ENCODE results near the gene ETNK2.
"Not testable (repeated sequence)": the region's sequence is repeated elsewhere in the genome, so short reads cannot be mapped to it uniquely, and the experiment has no call there.

The ETNK2 gene

DNA sequence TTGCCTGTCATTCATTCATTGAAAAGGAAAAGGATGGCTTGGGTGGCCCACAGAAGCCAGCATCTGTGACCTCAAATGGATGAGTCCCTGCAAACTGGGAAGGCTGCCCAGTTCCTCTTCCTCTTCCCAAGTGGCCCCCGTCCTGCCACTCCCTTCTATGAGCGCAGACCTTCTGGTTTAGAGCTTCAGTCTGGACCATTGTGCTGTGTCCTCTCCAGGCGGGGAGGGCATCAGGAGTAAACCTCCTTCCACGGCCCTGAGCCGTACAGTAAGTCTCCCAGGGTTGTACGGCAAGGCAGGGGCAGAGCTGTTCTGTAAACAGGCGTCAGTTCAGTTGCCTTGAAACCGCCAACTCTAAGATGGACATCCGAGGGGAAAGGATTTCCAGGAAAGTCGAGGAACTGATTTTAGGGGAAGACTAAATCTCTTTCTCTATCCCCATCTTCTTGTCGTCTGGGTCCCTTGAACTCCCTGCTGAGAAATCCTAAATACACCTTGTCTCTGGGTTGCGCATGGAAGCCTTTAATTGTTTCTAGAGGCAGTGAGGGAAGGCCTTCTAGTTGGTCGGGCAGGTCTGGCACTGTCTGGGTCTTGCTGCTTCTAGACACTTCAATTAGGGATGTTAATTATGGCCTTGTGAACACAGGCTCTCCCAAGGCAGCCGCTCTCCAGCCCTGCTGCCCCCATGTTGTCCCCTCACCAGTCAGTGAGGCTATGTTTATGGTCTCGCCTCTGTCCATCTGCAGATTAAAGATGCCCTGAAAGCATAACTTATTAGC lies 56.8 kb downstream of the ETNK2 start:
- no peak for DNase-seq

- no peak for DNase-seq
Measured at GRCh38 chr1:204094313-204094729, 57.5 kb downstream of the ETNK2 start.

GRCh38 chr1:204093781-204094180 lies 58.1 kb downstream of the ETNK2 start:
- DNase-seq, result no peak

DNA sequence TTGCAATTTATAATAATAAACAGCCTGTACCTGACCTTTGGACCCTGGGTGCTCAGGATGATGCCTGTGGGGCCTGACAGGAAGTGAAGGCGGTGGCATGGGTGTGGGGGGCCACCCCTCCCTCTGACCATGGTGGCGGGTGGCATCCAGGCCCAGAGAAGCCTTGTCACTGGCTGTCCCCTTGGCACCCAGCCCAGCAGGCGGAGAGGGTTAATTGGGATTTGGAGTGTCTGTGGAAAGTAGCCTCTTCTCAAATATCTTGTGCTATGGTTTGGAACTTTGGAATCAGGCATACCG lies 58.5 kb downstream of the ETNK2 start:
- DNase-seq, result no peak

- no peak for DNase-seq
Measured at GRCh38 chr1:204092632-204093420, 59.0 kb downstream of the ETNK2 start.

GRCh38 chr1:204091787-204092312 lies 60.0 kb downstream of the ETNK2 start:
- no peak for DNase-seq

- DNase-seq, result no peak
Measured at GRCh38 chr1:204091066-204091465, 60.8 kb downstream of the ETNK2 start.

- DNase-seq, result not testable (repeated sequence)
Measured at GRCh38 chr1:204090132-204090531, 61.7 kb downstream of the ETNK2 start.

- DNase-seq, result no peak
Measured at GRCh38 chr1:204089044-204089751, 62.6 kb downstream of the ETNK2 start.

DNA sequence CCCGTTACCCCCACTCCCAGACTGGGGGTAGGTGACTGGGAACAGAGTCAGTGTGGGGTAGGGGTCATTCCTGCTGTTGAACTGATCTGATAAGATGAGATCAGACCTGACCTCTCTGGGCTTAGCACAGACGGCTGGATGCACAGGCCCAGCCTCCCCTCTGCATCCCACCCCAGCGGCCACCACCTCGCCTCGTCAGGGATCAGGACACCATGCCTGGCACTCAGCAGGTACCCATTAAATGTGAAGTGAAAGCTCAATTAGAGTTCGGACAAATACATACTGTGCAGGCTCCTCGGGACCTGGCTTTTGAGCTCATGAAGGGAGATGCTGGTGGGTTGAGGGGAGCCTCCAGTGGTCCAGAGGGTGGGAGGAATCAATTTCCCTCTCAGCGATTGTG lies 63.2 kb downstream of the ETNK2 start:
- no peak for DNase-seq

DNA sequence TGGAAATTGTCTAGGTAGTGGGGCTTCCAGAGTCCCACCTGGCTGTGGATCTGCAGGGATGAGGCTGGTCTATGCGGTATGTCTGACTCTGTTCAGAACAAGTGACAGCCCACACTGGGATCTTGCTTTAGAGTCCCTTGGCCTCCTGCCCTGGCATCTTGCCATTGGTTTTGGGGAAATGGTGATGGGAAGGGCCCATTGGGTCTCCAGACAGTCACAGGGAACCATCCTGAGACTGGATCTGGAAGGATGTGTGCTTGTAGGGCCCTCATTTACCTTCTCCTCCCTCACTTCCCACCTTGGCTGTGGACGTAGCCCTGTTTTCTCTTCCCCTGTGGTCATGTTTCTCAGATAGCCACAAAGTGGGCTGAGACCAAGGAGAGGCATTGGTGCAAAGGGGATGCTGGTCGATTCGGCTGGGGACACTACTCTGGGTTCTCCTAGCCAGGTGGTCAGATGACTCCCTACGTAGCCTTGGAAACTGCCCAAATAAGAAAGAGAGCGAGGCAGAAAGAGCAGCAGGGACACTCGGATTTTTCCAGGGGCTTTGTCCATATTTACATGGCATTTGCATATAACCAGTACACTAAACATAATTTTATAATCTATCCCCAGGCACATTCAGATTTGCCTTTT lies 63.8 kb downstream of the ETNK2 start:
- DNase-seq, result no peak

DNA sequence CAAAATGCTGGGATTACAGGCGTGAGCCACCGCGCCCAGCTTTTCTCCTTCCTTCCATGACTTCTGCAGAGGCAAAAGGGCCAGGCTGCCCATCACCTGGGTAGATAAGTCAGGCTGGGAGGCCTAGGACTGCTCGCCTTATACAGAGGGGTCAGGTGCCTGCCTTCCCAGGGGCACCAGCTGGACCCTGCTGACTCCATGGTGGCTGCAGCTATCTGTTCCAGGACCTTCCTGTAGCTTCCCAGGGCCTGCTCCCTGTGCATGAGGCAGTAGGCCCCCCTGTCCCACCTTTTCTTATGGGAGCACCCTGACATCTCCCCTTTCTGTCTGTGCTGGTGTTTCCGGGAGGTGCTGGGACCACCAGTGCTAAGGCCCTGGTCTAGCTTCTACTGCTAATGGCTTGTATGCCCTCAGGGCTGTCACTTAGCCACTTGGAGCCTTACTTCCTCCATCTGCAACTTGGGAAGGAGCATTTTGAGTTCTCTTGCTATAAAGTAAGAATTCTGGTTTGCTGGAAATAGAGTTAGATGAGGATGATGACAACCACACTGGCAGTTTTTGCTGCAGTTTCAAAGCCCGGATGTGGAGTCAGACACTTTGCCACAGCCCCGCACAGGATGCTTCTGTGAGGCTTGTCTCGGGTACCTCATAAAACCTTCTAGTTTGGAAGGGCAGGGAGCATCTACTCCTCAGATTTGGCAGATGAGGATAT lies 64.5 kb downstream of the ETNK2 start:
- DNase-seq, result no peak

DNA sequence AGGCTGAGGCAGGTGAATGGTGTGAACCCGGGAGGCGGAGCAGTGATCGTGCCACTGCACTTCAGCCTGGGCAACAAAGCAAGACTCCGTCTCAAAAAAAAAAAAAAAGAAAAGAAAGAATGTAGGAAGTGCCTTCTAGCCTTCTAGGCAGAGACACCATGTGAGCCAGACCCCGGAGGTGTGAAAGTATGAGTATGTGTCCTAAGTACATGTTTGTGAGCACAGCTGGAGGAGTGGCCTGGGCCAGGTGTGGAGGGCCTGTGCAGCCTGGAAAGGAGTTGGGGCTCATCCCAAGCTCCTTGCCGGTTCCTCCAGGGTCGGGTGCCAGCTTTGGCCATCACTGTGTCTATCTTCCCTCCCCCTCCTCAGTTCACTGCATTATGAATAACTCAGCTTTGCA lies 66.0 kb downstream of the ETNK2 start:
- no peak for DNase-seq

DNA sequence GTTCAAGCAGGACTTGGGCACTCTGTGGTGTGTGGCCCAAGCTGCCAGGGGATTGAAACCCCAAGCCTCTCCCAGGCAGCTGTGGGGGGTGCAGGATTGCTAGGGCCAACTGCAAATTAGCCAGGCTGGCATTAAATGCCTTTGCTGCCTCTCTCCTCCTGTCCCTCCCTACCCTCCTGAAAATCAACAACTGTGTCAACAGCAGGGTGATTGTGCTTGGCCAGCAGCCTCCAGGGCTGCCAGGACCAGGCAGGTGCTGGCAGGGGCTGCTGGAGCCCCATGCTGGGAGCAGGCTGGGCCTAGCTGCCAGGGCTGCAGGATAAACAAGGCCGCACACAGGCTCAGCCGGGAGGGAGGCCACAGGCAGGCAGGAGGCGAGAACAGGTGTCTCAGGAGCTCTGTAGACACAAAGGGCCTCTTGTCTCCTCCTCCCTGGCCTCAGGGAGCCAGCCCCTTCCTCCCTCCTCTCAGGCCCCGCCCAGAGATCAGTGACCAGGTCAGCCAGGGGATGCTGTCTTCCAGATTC lies 67.5 kb downstream of the ETNK2 start:
- no peak for DNase-seq

- DNase-seq, result no peak
Measured at GRCh38 chr1:204083491-204083890, 68.4 kb downstream of the ETNK2 start.

GRCh38 chr1:204081791-204082513 lies 69.9 kb downstream of the ETNK2 start:
- no peak for DNase-seq

GRCh38 chr1:204081164-204081790 lies 70.6 kb downstream of the ETNK2 start:
- DNase-seq, result no peak

Measured in activated naive CD4-positive, alpha-beta T cell (primary cell).